NCI-H82 treated with DMSO at 0.1 percent for 48 hours (cell line): Measurements from ENCODE around the gene IL17REL.

ENCODE experiments used
- DNase-seq: peaks from one replicate; lab custom pipeline; 2025; ENCODE audit not compliant: unreplicated experiment; lab: John Stamatoyannopoulos, UW

IL17REL gene

DNA sequence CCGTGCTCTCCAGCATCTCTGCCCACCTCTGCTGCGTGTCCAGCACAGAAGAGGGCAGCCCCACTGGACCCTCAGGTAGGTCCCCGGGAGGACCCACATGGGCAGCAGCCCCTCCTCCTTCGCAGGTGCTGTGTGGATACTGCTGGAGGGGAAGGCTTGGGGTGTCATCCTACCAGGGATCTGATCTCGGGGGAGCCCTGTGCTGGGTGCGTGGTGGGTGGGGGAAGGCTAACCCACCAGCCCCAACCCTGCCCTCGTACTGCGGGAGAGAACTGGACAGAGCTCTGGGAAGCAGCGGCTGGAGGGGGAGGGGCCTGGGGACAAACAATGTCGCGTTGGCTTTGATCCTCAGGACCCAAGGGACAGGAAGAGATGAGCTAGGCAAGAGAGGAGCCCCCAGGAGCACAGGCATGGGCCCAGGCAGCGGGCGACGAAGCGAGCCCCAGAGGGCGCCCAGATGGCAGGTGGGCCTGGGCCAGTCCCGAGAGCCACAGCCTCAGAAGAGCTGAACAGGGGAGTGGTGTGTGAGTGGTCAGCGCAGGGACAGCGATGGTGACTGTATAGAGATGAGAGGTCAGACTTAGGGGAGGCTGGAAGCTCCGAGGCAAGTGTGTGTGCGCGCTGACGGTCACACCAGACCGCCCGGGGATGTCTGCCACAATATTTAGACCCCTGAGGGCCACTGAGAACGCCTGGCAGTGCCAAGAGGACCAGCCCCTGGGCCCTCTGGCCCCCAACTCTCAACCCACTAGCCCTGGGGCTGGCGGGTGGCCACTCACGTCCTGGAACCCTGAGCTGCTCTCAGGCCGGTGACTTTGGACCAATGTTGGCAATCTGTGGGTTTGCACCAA lies 53.4 kb downstream of the IL17REL start:
- no peak for DNase-seq

DNA sequence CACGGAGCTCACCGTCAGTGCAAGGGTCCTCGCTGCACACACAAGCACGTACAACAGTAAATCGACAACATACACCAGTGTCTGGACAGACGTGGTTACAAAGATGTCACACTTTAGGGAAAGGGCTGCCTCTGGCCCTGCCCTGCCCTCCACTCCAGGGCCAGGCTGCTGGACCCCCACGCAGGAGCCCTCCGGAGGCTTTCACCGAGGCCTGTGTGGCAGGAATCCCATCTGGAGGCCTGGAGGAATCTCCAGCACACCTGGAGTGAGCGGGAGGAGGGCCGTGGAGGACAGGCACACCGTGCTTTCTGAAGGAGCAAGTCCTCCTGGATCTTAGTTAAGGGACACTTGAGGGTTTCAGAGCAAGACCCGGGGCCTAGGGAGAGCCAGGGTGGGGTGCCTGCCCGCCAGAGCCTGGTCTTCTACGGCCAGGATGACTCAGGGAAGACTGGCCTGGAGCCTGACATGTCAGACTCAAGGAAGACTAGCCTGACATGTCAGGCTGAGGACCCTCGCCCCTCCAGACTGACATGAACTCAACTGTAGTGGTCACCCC lies 54.1 kb downstream of the IL17REL start:
- no peak for DNase-seq

DNA sequence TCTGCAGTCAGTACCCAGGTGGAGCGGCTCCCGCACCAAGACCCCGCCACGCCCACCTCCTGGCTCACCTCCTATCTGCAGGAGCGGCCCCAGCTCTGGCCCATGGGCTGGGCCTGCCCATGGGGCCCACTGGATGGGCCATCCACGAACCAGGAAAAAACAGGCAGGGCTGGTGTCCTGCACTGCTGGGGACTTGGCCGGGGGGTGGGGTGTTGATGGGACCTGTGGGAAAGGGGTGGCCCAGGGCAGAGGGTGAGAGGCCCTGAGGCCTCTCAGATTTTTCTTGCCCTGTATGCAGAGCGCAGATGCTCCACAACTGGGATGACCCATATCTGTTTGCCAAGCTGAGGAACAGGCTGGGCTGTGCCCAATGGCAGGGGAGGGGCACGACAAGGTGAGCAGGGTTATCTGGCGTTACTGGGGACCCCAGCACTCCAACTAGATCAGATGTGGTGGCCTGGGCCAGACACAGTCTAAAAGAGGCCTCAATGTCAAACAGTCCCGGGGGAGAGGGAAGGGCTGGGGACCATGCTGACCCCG lies 54.7 kb downstream of the IL17REL start:
- no peak for DNase-seq

DNA sequence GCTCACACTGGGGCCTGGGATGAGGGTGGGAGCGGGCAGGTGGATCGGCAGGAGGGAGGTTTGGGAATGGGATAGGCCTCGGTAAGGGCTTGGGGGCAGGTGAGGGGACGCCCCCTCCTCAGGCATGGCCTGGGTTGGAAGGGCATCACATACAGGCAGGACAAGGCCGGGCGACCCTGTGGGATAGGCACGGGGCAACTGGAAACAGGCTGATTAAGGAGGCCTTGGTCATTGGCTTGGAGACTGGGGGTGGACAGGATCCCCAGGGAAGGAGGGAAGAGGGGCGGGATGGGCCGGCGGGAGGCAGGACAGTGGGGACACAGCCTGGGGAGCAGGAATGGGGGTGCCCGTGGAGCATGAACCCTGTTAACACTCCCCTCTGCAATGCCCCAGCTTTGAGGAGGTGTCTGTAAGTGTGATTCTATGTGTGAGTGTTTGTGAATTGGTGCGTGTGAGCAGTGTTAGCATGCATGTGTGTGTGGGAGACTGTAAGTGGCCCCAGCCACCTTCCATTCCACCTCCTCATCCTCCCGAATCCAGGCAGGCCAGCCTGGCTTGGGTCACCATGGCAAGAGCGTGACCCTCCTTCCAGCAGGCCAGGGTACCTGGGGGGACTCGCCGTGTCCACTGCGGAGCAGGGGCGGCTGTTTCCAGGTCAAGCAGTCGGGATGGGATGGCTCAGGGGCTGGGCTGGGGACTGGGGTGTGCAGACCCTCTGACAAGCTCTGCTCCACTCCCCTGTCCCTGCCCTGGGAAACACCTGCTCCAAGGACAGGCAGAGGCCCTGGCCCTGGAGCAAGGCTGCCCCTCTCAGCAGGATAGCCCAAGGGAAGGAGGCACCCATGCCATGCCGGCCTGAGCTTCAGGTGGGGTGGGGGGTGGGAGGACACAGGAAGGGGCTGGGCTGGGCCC lies 55.4 kb downstream of the IL17REL start:
- no peak for DNase-seq

DNA sequence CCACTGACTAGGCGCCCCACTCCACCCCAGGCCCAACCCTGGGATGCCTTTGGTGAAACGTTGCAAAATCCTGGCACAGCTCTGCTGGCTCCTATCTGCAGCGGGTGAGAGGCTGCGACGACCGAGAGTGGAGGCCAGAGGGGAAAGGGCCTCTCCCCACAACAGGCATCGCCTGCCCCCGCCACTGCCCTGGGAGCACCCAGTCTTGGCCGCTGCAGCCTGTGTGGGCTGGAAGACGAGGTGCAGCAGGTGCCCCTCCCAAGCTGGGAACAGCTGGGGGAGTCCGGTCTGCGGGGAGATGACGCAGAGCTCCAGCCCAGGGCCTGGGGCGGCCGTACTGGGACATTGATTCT lies 56.2 kb downstream of the IL17REL start:
- DNase-seq: no peak

DNA sequence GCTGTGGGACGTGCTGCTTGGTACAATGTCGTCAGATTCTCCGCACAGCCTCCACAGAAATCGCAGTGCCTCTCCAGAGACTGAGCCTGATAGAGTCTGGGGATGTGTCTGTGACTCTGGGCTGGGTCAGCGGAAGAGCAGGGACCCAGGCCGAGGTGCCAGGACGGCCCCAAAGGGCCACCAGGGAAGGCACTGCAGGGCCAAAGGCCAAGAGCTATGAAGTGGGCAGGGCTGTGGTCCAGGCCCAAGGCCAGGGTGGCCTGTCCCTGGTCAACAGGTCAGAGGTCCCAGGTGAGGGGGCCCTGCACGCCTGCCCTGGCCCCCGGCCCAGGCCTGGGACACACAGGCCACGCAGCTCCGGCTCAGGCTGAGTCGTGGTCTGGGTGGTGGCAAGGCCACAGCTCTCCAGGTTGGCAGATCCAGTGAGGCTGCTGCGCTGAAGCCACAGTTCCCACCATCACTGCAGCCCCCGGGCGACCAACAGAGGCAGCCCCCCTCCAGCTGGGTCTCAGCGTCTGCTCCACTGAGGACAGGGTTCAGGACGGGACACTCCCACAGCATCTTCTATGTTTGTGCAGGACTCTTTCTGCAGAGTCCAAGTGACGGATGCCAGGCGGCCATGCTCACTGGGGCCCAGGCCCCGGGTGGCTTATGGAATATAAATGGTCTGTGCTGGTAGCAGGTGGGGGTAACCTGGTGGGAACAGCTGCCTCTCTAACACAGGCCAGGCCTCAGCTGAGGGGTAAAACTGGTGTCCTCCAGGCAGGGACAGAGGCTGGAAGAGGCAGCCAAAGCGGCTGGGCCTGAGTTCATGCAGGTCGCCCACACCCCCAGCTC lies 56.8 kb downstream of the IL17REL start:
- DNase-seq: no peak

DNA sequence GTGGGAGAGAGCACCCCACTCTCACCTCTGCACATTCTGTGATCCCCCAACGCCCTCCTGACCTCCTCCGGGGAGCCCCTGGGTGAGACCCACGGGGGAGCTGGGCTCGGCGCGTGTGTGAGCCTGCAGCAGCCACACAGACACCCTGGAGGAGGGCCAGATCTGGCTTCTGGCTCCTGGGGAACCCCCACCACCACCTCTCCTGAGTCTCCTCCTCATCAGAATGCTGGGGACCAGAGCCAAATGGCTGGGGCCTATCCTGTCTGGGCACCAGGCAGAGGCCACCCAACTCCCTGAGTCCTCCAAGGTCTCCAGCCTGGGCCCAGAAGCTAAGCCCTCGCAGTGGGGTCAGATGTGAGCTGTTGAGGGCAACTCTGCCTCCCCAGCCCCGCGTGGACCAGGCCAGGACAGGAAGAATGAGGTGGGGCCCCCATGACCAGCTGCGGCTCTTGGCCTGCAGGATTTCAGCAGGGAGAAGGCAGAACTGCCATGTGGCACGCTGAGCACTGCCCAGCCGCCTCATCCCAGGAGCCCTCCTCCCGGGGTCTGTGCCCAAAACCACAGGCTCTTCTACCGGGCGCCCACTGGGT lies 57.5 kb downstream of the IL17REL start:
- DNase-seq: no peak

DNA sequence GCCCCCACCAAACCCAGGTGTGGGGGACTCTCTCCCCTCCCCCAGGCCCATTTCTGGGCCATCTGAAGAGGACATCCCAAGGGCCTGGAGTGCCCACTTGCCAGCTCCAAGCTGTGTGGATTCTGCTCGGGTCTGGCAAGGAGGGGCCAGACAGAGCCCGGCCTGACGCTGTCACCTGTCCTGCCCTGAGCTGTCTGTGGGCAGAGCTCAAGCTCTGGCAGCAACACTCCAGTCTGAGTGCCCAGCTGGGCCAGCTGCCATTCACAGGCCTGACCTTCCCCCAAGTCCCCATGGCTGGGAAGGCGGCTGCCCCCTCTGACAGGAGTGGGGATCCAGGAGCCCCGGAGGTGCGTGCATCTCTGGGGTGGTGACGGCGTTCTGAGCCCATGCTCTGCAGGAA lies 58.2 kb downstream of the IL17REL start:
- DNase-seq: no peak

DNA sequence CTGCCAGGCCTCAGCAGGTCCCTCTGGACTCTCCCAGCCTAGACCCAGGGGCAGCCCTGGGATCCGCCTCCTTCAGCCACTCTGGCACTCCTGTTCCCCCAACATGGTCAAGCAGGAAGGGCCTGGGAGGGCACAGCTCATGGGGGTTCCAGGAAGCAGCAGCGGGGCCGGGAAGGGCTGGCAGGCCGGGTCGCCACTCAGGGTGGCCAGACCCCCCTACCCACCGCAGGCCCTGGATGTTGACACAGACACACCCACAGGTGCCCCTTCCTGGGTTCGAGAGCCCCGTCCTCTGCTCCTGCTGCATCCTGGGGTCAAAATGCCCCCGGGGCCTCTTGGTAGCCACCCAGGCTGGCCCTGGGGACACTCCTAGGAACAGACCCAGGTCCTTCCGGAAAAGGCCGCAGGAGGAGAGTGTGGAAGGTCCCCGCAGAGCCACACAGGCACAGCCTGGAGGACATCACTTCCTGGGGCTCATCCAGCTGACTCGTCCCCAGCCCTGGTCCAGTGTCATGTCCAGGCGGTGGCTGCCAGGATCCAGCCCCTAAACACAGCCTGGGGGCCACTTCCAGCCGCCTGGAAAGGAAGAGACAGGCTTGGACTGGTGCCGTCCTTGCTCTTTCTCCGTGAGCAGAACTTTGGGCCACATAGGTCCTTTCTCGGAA lies 58.8 kb downstream of the IL17REL start:
- DNase-seq: no peak

DNA sequence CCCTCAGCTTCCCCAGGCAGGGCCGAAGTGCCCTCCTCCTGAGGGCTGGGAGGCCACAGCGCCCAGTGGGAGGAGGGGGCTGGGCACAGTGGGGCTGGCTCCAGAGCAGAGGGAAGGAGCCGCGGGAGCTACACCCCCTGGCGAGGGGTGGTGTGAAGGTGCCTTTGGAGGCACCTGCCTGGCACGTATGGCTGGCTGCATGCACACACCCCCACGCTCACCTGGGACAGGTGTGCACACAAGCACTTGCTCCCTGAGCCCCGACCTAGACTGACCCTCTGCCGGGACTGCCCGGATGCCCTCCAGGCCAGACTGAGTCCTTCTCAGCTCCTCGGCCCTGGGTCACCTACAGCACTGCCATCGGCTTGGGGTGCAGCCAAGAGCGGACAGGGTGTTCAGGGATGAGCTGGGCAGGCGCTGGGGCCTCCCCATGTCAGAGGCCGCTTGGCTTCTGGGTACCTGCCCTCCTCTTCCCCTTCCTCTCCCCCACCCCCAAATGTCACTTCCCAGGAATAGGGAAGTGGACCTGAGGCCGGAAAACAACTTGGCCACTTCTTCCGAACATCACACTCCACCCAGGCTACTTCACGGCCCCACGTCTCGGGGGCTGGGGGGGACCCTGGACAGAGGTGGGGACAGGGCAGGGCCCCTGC lies 59.4 kb downstream of the IL17REL start:
- DNase-seq: no peak

DNA sequence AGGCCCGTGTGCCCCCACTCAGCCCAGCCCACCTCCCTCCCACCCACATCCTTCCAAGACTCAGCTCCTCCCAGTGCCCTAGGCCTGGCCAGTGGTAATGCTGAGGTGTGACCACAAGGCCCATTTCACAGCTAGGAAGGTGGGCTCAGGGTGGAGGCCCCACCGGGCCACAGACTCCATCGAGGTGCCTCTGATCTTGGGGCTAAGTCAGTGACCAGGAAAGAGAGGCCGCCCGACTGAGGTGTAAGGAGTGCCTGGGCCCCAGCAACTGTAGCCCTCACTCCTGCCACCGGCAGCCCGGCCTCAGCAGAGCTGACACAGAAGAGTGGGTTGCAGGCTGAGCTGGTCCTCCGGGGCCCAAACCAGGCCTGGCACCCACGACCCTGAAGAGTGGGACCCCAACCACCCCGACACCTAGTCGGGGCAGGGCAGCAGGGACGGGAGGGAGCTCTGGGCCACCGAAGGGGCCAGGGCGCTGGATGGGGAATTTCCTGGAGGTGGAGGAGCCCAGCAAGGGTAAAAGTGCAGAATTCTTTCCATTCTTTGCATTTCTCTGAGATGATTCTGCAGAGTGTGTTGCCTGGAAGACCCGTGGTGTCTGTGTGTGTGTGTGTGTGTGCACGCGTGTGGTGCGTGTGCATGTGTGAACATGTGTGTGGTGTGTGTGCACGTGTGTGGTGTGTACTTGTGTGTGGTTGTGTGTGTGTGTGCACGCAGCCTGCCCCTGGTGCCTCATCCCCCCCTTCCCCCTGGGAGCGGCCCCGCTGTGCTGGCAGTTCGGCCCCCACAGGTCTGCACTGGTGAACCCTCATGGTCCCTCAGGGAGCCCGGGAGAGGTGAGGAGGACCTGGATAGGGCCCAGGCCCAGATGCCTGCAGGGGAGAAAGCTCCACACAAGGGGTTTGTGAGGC lies 60.3 kb downstream of the IL17REL start:
- DNase-seq: no peak

DNA sequence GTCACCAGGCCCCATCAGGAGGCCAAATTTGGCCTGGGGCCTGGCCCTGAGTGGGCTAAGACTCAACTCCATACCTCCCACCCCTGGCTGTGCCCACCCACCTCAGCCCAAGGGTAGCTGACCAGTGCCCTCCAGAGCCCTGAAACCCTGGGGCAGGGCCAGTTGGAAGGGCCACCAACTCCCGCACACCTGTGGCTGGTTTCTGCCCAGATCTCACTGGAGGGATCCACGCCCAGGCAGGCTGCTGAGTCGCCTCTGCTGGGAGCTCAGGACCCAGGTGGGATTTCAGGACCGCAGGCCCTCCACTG lies 60.9 kb downstream of the IL17REL start:
- DNase-seq: no peak

DNA sequence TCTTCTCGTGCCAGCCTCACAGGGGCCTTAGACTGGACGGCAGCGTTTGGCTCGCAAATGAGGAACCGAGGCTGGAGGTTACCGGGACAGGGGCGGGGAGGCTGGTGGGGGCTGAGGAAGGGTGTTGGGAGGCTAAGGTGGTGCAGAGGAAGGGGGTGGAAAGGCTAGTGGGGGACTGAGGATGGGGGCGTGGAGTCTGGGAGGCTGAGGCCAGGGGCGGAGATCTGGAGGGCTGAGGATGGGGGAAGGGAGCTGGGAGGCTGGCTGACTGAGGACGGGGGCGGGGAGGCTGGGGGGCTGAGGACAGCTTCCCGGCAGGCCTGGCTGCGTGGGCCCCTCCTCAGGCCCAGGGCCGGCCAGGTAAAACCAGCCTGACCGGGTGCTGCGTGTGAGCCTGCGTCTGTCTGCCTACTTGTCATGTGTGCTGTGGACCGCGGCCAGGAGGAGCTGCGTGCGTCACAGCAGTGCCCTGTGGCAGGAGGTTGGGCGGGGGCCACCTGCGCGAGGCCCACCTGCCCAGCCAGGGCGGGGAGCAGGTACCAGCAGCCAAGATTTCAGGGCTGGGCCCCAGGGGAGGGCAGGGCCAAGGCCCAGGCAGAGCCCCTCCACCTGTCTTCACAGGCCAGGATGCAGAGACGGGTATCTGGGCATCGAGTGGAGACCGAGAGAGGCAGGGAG lies 61.4 kb downstream of the IL17REL start:
- no peak for DNase-seq

DNA sequence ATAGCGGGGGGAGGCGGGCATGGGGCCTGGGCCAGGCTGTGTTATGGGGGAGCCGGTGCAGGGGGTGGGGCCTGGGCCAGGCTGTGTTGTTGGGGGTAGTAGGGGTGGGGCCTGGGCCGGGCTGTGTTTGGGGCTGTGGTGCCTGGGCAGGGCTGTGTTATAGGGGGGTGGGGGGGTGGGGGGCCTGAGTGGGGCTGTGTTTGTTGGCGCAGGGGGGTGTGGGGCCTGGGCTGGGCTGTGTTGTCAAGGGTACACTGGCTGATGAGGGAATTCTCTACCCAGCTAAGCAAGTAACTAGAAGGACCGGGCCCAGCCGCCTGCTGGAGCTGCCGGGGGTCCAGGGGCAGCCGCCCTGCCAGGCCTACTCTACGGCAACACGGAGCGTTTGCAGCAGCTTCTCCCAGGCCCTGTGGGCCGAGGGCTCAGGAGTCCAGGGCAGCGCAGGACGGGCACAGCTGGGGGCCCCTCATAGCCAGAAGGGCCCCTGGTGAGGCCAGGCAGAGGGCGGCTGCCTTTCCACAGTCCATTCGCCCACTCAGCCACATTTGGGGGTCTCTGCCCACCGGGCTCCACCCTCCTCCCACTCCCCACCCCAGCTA lies 62.1 kb downstream of the IL17REL start:
- DNase-seq: no peak

DNA sequence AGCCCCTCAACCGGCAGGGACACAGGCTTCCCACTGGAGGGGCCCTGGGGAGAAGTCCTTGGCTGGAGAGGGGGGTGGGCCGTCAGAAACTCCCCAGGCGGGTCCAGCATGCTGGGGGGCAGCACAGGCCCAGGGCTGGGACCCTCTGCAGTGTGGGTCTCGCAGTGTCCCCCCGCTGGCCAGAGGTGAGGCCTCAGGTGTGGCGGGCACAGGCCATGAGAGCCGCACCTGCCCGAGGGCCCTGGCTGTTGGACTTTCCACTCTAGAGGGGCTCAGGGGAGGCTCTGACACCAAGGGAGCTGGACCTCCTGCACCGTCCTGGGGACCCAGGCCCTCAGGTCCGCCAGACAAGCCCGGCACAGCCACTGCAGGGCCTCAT lies 62.7 kb downstream of the IL17REL start:
- DNase-seq: no peak

DNA sequence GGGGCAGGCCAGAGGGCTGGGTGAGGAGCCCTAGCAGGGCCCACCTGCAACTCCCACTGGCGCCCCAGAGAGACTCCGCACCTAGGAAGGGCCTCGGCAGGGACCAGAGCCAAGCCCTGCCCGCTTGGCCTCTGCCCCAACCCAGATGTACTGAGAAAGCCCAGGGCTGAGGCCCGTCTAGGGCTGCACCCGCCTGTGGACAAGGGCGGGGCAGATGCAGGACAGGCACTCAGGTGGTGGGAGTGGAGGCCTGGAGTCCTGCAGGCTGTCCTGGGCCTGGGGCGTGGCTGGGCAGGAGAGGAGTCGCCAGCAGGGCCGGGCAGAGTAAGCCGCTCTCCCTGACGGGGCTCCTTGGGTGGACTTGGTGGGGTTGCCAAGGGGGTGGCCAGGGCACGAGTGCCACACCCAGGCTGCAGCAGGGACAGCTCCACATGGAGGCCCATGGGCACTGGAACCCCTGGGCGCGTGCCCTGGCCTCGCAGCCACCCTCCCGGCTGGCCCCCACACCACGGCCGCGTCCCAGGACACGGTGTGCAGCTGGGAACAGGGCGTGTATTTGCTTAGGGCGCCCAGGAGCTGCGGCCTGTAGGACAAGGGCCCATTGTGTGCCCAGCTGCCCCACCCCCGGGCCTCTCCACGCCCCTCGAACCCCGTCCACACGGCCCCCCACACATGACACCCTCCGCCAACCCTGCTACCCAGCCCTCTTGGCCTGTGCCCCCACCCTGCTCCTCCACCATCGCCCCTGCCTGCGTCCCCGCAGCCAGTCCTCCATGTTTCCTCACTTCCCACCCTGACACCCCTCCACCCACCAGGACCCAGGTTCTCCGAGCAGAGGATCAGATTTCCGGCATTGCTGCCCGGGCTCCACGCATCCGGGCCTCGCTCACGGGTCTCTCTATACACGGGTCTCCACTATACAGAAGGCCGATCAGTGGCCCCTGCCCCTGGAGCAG lies 63.3 kb downstream of the IL17REL start:
- no peak for DNase-seq
